Colonic mucosa (tissue), 4 donors: ENCODE results near the gene CFAP58. TPM values are rescaled to one million over a fixed set of nuclear protein-coding genes. Genes with fewer than 3 reads are reported as not detected.

Experiments
- DNase-seq: peaks from one replicate; pipeline ENCODE4 v3.0.0-alpha.2; 2020
- H3K27ac ChIP-seq: fragments of 200-600 bp; one replicate; pipeline ENCODE4 v1.8.0; 2021
- H3K27me3 ChIP-seq: fragments of 200-600 bp; one replicate; pipeline ENCODE4 v1.8.0; 2021
- H3K36me3 ChIP-seq: fragments of 200-600 bp; one replicate; pipeline ENCODE4 v1.8.0; 2021
- H3K4me1 ChIP-seq: fragments of 200-600 bp; one replicate; pipeline ENCODE4 v1.8.0; 2021; ENCODE audit warnings: mild to moderate bottlenecking
- H3K4me3 ChIP-seq: fragments of 200-600 bp; one replicate; pipeline ENCODE4 v1.8.0; 2021
- H3K9ac ChIP-seq, 2 donors: one replicate each; pipeline ENCODE4 v1.7.0; 2013; ENCODE audit warnings: control low read depth in 2 of 2, low read depth in 2 of 2, low read length in 2 of 2
- H3K9me3 ChIP-seq: fragments of 200-600 bp; one replicate; pipeline ENCODE4 v1.8.0; 2021
- CTCF ChIP-seq: fragments of 200-600 bp; IDR thresholded peaks from one replicate; pipeline ENCODE4 v1.8.0; 2022; ENCODE audit warnings: antibody characterized with exemption, mild to moderate bottlenecking
- intact Hi-C: fragments of 100-400 bp; cut with DNase I; formaldehyde crosslinking; loops from one replicate; pipeline ENCODE4 v1.14.1; 2022
- total RNA-seq, 2 donors: library from RNA; stranded (reverse); fragmentation: NEBNext Ultra II Directional in 1 of 2; extraction: Animal tissue kit (Norgen Biotek cat#: 25700) in 1 of 2; gene quantifications; one replicate each; pipeline ENCODE4 v1.2.1, GENCODE V29; 2021
- donor health status: healthy.
- donor health status: DM: no; HTN: no; CAD: no.
- donor health status: DM: no; HTN: no; CAD: no.

The CFAP58 gene
- total RNA-seq, 2 donors from 2014 or later: 0.11 TPM; not detected in 1

- no peak for DNase-seq
- Histone ChIP-seq H3K4me1 (no peaks in the 10 kb centered on the region), H3K9ac (no peak overlapping the region), H3K4me3 (no peak overlapping the region), H3K36me3 (no peaks in the 10 kb centered on the region), H3K27ac (no peak overlapping the region), H3K9me3 (no peaks in the 10 kb centered on the region), H3K27me3 (no peaks in the 10 kb centered on the region)
- TF ChIP-seq CTCF: no peak
- intact Hi-C loops: no loop called here
These were observed 59.9 kb downstream of the CFAP58 start for GRCh38 chr10:104413528-104413927.

GRCh38 chr10:104415526-104416165 lies 62.0 kb downstream of the CFAP58 start:
- Histone ChIP-seq H3K36me3 (no peaks in the 10 kb centered on the region), H3K4me1 (no peaks in the 10 kb centered on the region), H3K27me3 (no peaks in the 10 kb centered on the region), H3K9ac (no peak overlapping the region), H3K4me3 (no peak overlapping the region), H3K9me3 (no peaks in the 10 kb centered on the region), H3K27ac (no peak overlapping the region)
- no peak for TF ChIP-seq CTCF
- no peak for DNase-seq
- intact Hi-C loops: no loop called here

GRCh38 chr10:104416851-104417250 lies 63.2 kb downstream of the CFAP58 start:
- H3K9me3 ChIP-seq: no peaks in the 10 kb centered on the region
- DNase-seq: no peak
- H3K9ac ChIP-seq: no peak overlapping the region
- intact Hi-C loops: no loop called here
- no peaks in the 10 kb centered on the region for H3K4me1 ChIP-seq
- no peaks in the 10 kb centered on the region for H3K36me3 ChIP-seq
- no peak overlapping the region for H3K4me3 ChIP-seq
- no peak for TF ChIP-seq CTCF
- H3K27ac ChIP-seq: no peak overlapping the region
- no peaks in the 10 kb centered on the region for H3K27me3 ChIP-seq

GRCh38 chr10:104417637-104418292 lies 64.1 kb downstream of the CFAP58 start:
- no peak overlapping the region for H3K27ac ChIP-seq
- H3K27me3 ChIP-seq: no peaks in the 10 kb centered on the region
- H3K4me3 ChIP-seq: no peak overlapping the region
- H3K4me1 ChIP-seq: no peaks in the 10 kb centered on the region
- no peak for DNase-seq
- intact Hi-C loops: no loop called here
- TF ChIP-seq CTCF: no peak
- no peaks in the 10 kb centered on the region for H3K9me3 ChIP-seq
- no peak overlapping the region for H3K9ac ChIP-seq
- H3K36me3 ChIP-seq: no peaks in the 10 kb centered on the region

- DNase-seq: no peak
- H3K27me3 ChIP-seq: no peaks in the 10 kb centered on the region
- no peaks in the 10 kb centered on the region for H3K36me3 ChIP-seq
- intact Hi-C loops: no loop called here
- H3K9me3 ChIP-seq: no peaks in the 10 kb centered on the region
- no peaks in the 10 kb centered on the region for H3K4me1 ChIP-seq
- no peak overlapping the region for H3K9ac ChIP-seq
- no peak overlapping the region for H3K27ac ChIP-seq
- no peak for TF ChIP-seq CTCF
- H3K4me3 ChIP-seq: no peak overlapping the region
These were observed 71.1 kb downstream of the CFAP58 start for GRCh38 chr10:104424719-104425118.
